SK-N-SH (cell line): ENCODE data around the gene NPAS3.

Experiments used
- CTCF ChIP-seq: fragments of 200-600 bp; sonication (generic); IDR thresholded peaks from 2 replicates; pipeline ENCODE4 v1.6.1; 2017; ENCODE audit warnings: antibody characterized with exemption, mild to moderate bottlenecking, moderate library complexity
- JUND ChIP-seq: IDR thresholded peaks from 2 replicates; pipeline ENCODE4 v1.4.0; 2012
- PBX3 ChIP-seq: IDR thresholded peaks from 2 replicates; pipeline ENCODE4; 2012
- POLR2AphosphoS5 ChIP-seq: IDR thresholded peaks from 2 replicates; pipeline ENCODE4 v1.6.1; 2012; ENCODE audit warnings: low read depth, low read length
- RFX5 ChIP-seq: IDR thresholded peaks from 2 replicates; pipeline ENCODE4 v1.6.1; 2012; ENCODE audit warnings: mild to moderate bottlenecking, improper control_type of control experiment, low read length
- YY1 ChIP-seq: IDR thresholded peaks from 2 replicates; pipeline ENCODE4 v1.4.0; 2012; ENCODE audit warnings: low read depth, mild to moderate bottlenecking
- TF ChIP-seq, protein P1 (sequence below): IDR thresholded peaks from 2 replicates; pipeline ENCODE4 v1.6.1; 2012; ENCODE audit warnings: mild to moderate bottlenecking, low read depth, low read length, moderate library complexity

- TF ChIP-seq CTCF (no peak), YY1 (no peak), RFX5 (no peak), PBX3 (no peak), JUND (no peak), POLR2AphosphoS5 (no peak)
- TF ChIP-seq, protein P1, sequence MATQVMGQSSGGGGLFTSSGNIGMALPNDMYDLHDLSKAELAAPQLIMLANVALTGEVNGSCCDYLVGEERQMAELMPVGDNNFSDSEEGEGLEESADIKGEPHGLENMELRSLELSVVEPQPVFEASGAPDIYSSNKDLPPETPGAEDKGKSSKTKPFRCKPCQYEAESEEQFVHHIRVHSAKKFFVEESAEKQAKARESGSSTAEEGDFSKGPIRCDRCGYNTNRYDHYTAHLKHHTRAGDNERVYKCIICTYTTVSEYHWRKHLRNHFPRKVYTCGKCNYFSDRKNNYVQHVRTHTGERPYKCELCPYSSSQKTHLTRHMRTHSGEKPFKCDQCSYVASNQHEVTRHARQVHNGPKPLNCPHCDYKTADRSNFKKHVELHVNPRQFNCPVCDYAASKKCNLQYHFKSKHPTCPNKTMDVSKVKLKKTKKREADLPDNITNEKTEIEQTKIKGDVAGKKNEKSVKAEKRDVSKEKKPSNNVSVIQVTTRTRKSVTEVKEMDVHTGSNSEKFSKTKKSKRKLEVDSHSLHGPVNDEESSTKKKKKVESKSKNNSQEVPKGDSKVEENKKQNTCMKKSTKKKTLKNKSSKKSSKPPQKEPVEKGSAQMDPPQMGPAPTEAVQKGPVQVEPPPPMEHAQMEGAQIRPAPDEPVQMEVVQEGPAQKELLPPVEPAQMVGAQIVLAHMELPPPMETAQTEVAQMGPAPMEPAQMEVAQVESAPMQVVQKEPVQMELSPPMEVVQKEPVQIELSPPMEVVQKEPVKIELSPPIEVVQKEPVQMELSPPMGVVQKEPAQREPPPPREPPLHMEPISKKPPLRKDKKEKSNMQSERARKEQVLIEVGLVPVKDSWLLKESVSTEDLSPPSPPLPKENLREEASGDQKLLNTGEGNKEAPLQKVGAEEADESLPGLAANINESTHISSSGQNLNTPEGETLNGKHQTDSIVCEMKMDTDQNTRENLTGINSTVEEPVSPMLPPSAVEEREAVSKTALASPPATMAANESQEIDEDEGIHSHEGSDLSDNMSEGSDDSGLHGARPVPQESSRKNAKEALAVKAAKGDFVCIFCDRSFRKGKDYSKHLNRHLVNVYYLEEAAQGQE = no peak
Measured at GRCh38 chr14:33271216-33271615, 332.5 kb downstream of the NPAS3 start.
